GM18868 (cell line): ENCODE data around the gene MTHFD1L.
"Not testable (repeated sequence)": the region's sequence is repeated elsewhere in the genome, so short reads cannot be mapped to it uniquely, and the experiment has no call there.

ENCODE experiments used
- ATAC-seq: cut with Tn5 transposase; IDR thresholded peaks from one replicate; pipeline ENCODE4 v1.9.1; 2021; ENCODE audit warnings: mild to moderate bottlenecking, moderate library complexity; ENCODE audit not compliant: unreplicated experiment

The MTHFD1L gene

DNA sequence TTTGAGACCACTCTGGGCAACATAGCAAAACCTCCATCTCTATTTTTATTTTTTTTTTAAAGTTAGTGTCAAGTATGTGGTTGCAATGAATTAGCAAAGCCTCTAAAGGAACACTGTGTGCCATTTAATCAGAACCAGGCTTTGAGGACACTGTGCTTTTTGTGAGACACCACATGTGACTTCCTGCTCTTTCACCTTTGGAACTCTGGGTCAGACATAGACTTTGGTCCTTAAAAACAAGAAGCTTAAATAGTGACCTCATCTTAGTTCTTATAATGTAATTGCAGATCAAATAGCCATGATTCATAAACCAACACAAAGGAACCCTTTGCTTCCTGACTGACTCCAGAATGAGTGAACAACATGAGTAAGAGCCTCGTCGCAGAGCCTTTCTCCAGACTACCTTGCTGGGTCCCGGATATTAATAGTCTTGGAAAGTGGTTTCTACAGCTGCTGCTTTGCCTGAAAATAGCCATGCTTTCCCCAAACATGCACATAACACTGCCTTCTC is 170.8 kb downstream of the MTHFD1L start:
- ATAC-seq: not testable (repeated sequence)

GRCh38 chr6:151036869-151037680 is 171.6 kb downstream of the MTHFD1L start:
- no peak for ATAC-seq

GRCh38 chr6:151038616-151039015 is 173.1 kb downstream of the MTHFD1L start:
- no peak for ATAC-seq

- ATAC-seq: not testable (repeated sequence)
Observed at GRCh38 chr6:151040888-151041521, 175.5 kb downstream of the MTHFD1L start.

GRCh38 chr6:151041686-151042085 is 176.2 kb downstream of the MTHFD1L start:
- ATAC-seq: no peak

DNA sequence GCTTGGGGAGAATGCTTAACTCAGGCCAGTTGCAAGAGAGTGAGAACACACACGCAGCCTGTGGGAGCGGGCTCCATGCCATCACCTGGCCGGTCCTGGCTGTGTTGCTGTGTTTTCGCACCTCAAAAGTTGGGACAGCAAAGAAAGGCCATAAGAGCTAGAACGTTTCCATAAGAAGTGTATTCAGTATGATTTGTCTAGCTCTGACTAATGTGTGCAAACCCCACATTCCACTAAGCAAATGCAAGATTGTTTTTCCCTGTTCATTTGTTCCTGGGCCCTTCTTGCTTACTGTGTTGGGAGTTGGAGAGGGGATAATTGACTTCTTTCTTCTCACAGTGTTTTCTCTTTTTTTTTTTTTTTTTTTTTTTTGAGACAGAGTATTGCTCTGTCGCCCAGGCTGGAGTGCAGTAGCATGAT is 177.4 kb downstream of the MTHFD1L start:
- ATAC-seq: not testable (repeated sequence)

- no peak for ATAC-seq
Observed at GRCh38 chr6:151043944-151044343, 178.4 kb downstream of the MTHFD1L start.

- ATAC-seq: no peak
Observed at GRCh38 chr6:151044465-151045441, 179.3 kb downstream of the MTHFD1L start.

DNA sequence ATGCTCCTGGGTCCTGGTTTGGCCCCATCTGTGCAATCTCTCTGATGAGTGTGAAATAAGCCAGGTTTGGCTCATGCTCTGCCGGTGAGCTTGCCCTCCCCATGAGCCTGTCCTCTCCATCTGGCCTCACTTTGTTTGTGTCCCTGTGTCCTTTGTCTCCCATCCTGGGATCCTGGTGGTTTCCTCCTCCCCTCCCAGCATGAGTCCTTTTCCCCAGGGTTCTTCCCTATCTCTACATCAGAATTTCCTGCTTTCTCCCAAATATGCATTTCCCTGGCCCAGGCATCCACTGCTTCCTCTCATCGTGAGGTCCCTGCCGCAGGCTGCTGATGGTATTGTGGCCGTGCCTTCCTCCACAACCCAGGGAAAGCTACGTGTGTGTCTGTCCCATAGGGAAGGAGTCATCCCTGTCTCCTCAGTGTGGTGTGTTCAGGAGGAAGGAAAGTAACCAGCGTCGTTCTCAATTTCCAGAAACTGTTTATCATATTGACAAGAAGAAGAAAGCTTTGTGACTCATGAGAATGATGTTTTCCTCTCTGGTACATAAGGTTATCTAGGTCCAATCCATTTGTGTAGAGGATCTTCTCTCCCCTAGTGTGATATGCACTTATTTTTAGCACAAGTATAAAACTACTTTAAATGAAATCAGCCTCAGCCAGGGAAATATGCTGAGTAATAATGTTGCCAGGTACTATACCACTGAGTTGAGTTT is 180.2 kb downstream of the MTHFD1L start:
- ATAC-seq: not testable (repeated sequence)

- ATAC-seq: no peak
Observed at GRCh38 chr6:151051164-151051563, 185.7 kb downstream of the MTHFD1L start.

DNA sequence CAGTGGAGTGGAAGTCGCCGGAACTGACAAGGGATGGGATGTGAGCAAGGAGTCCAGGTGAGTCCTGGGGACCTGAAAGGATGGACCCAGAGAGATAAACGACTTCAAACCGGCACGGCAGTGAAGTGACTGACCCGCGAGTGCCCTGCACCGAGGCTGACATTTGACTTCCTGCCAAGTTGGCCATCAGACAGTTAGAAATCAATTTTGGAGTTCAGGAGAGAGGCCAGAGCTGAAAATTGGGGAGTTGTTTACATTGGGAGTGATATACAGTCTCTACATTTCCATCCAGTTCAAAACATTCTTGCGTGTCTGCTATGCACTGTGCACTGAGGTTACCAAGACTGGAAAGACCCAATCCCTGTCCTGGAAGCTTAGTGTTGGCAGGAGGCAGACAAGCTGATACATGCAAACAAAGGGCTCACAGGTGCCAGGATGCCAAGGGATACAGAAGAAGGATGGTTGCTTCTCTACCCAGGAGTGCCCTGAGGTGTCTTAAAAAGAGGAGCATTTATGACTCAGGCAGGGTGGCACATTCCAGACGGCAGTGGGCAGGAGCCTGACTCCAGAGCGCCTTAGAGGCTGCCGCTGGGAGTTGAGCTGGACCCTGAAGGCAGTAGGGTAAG is 186.6 kb downstream of the MTHFD1L start:
- ATAC-seq: no peak

DNA sequence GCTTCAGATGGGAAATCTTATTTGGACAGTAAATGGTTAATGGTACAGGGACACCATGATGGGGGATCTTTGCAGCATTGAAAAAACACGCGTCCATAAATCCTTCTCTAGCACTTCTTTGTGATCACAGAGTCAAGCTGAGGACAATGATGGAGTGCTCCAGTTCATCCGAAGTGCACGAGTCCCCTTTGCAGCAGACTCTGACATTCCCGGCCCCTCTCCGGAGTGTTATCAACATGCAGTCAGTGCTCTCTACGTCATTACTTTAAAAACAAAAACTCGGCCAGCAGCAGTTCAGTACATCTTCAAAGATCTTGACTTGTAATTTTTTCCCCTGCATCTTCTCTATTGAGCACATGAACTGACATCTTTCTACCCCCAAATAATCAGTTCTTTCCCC is 188.8 kb downstream of the MTHFD1L start:
- no peak for ATAC-seq

DNA sequence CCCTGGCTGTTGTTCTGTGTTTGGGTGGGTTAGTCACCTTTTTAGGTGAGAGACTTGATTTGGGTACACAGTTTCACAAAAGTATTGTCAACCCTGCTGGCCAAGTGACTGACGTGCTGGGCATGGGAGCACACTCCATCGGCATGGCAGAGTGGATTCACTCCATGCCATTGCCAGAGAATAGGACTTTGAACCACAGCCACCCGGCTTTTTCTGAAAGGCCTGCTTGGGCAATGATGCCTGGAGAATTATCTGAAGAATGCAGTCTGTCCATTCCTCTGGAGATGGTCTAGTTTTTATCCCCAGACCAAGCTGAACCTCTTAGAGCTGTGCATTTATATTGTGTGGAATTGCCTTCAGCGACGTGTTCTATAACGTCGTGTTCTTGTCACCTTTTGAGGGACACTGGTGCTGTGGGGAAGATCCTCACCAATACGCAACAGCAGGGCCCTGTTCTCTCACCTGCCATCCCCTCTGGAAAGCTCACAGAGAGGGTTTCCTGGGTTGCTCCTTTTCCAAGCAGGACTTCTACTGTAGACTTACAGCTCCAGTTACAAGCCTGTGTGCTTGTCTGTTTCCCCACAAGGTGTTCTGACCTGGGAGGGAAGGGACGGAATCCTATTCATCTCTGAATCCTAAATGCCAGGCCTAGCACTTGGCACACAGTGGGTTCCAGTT is 190.9 kb downstream of the MTHFD1L start:
- ATAC-seq: no peak

- ATAC-seq: no peak
Observed at GRCh38 chr6:151057061-151057460, 191.6 kb downstream of the MTHFD1L start.

GRCh38 chr6:151058021-151058733 is 192.7 kb downstream of the MTHFD1L start:
- no peak for ATAC-seq

DNA sequence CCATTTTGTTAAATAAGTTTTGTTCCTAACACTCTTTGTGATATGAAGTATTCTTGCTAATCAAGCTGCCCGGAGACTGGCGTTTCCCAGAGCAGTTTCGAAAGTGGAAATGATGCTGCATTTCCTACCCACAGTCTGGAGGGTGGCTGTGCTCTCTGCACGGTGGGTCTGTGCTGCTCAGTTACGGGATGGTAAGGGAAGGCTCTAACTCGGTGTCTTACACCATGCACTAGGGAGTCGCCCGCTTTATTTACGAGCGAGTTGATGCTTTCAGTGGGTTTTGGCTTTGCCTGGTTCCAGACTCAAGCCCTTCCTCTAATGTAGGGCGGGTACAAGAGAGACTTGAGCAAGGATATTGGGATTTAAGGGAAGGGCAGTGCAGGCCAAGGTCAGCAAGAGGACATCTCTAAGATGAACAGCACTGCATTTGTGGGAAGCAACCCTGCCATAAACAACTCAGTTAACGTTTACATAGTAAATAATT is 194.2 kb downstream of the MTHFD1L start:
- ATAC-seq: no peak

- no peak for ATAC-seq
Observed at GRCh38 chr6:151060096-151060765, 194.7 kb downstream of the MTHFD1L start.
